Thymus (tissue), 11 donors: ENCODE data around the gene MTMR1. TPM values are rescaled to one million over a fixed set of nuclear protein-coding genes. Genes with fewer than 3 reads are reported as not detected.

ENCODE experiments used
- DNase-seq, 9 donors: peaks; one replicate each; pipeline ENCODE4 v3.0.0-alpha.2; 2013; ENCODE audit warnings: low spot score in 9 of 9, low read depth in 6 of 9, missing footprints in 1 of 9
- H3K27ac ChIP-seq, 2 donors: one replicate each; pipeline ENCODE4 v1.5.1; 2013; ENCODE audit warnings: control low read depth in 1 of 2, low read depth in 1 of 2, low read length in 1 of 2, mild to moderate bottlenecking in 1 of 2, moderate library complexity in 1 of 2
- H3K27me3 ChIP-seq, 2 donors: one replicate each; pipeline ENCODE4 v1.5.1; 2013; ENCODE audit warnings: low read length in 1 of 2; ENCODE audit not compliant: control insufficient read depth in 2 of 2, insufficient read depth in 1 of 2
- H3K36me3 ChIP-seq, 2 donors: one replicate each; pipeline ENCODE4 v1.5.1; 2013; ENCODE audit warnings: low read length in 1 of 2, mild to moderate bottlenecking in 1 of 2, moderate library complexity in 1 of 2; ENCODE audit not compliant: control insufficient read depth in 2 of 2, insufficient read depth in 2 of 2
- H3K4me1 ChIP-seq, 2 donors: one replicate each; pipeline ENCODE4 v1.5.1; 2013; ENCODE audit warnings: low read length in 2 of 2; ENCODE audit not compliant: control insufficient read depth in 2 of 2, insufficient read depth in 2 of 2
- H3K4me3 ChIP-seq, 2 donors: one replicate each; pipeline ENCODE4 v1.5.1; 2013; ENCODE audit warnings: low read length in 2 of 2, control low read depth in 1 of 2, mild to moderate bottlenecking in 1 of 2
- H3K9me3 ChIP-seq, 2 donors: one replicate each; pipeline ENCODE4 v1.5.1; 2013; ENCODE audit warnings: low read length in 1 of 2, mild to moderate bottlenecking in 1 of 2; ENCODE audit not compliant: control insufficient read depth in 2 of 2, insufficient read depth in 1 of 2
- WGBS: extraction: QIAGEN DNeasy Blood & Tissue Kit; methylation state at CpG from one replicate; pipeline ENCODE4 v1.1.7; 2013; 5-methylcytosine and 5-hydroxymethylcytosine counted together
- polyA plus RNA-seq: library from polyadenylated mRNA; stranded (reverse); fragments of 200-250 nt; gene quantifications from one replicate; pipeline ENCODE4 v1.2.3, GENCODE V29; 2013
- total RNA-seq: library from RNA; stranded (reverse); fragments of 120-200 nt; gene quantifications from one replicate; pipeline ENCODE4 v1.2.4, GENCODE V29; 2013
- donor health status: healthy.

Gene MTMR1
- total and polyA plus RNA-seq, 2 donors = 23.1 to 34.5 TPM

DNA sequence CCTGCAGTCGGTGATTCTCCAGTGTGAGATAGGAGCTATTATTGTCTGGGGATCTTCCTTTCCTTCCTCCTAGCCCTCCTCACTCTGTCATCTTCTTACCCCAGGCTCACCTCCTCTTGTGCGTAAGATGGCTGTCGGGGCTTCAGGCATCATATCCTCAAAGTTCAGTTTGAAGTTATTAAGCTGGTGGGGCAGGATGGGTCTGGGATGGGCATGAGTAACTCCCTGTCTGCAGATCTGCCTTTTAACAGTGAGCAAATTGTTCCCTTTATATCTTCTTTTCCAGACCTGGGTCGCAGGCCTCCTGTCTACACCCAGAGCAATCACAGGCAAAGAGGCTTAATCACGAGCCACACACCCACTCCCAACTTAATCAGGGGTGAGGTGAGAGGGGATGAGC is 900 bp upstream of the MTMR1 start:
- Histone ChIP-seq H3K27me3 (no peaks in the 10 kb centered on the region), H3K36me3 (no peaks in the 10 kb centered on the region), H3K9me3 (peaks cover 0 to 4% of the 10 kb centered on the region in 2 donors), H3K4me1 (peaks cover 7 to 40% of the 10 kb centered on the region in 2 donors), H3K4me3 (peak overlapping the region; percentile 56 to 73), H3K27ac (peak overlapping the region; percentile 91 to 97)
- 35% methylated on average over 5 of the region's 5 CpGs for WGBS
- no peak for DNase-seq

DNA sequence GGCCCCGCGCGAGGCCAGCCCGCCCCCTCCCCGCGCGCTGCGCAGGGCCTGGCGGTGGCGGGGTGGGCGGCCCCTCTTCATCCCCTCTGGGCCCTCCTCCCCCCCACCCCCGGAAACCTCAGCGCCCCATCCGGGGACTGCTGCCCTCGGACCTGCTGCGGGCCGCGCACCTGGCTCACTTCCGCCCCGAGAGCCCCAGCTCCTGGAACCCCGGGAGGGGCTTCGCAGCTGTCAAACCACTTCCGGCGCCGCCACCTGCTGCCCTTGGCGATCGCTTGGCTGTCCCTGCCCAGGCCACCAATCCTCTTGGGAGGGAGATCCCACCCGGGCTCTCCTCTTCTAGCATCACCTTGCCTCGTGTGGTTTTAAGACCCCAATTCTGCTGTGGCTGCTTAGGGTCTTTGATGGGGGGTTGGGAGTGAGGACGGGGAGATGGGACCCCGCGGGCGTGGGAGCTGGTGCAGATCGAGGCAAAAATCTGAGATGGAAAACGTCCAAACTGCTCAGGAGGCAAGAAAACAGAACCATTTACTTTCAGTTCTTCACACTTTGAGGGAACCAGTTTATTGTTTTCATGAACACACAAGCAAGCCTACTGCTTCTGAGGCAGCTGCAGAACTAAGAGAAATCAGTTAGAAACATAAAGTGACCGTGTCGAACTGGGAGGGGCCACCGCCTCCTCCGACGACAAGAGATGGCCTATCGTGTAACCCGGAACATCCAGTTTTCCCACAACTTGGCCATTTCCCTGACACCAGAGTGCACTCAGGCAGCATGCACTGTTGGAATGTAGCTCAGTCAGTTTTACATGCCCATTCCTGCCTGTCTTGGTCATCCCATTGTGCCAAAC is 754 bp downstream of the MTMR1 start:
- H3K27me3 ChIP-seq = no peaks in the 10 kb centered on the region
- peak overlapping the region; percentile 97 for H3K27ac ChIP-seq
- peak in 7 of 9 donors; percentile 59 to 88 (median 71) for DNase-seq
- peak overlapping the region; percentile 64 to 73 for H3K4me3 ChIP-seq
- under 1% methylated on average over 40 of the region's 42 CpGs for whole genome bisulfite sequencing
- H3K36me3 ChIP-seq = no peaks in the 10 kb centered on the region
- peaks cover 0 to 4% of the 10 kb centered on the region in 2 donors for H3K9me3 ChIP-seq
- peaks cover 12 to 47% of the 10 kb centered on the region in 2 donors for H3K4me1 ChIP-seq

DNA sequence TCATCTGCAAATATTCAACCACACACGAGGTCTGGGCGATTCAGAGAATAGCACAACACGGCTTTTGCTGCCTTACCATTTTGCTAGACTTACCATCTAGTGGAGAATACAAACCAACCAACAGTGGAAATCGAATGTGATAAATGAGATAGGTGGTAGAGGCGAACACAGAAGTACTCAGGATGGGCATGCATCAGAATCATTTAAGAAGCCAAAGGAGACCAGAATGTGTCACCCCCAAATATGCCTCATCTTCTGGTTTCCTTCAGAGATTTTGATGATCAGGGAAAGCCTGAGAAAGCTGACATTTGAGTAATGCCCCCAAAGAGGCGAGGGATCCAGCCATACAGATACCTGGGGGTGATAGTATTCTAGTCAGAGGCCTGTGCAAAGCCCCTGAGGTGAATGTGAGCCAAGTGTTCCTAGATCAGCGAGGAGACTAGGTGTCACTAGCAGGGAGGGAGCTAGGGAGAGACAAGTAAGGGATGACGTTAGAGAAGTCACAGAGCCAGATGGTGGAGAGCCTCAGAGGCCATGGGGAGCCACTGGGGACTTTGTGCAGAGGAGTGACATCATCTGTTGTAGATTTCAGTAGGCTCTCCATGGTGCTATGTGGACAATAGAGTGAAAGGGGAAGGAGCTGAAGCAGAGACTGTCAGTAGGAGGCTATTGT is 1.7 kb downstream of the MTMR1 start:
- Histone ChIP-seq H3K36me3 (no peaks in the 10 kb centered on the region), H3K9me3 (peaks cover 0 to 4% of the 10 kb centered on the region in 2 donors), H3K4me1 (peaks cover 12 to 47% of the 10 kb centered on the region in 2 donors), H3K27me3 (no peaks in the 10 kb centered on the region), H3K27ac (peak overlapping the region; percentile 97), H3K4me3 (peak overlapping the region; percentile 64 to 73)
- WGBS = 54% methylated on average over 8 of the region's 8 CpGs
- peak in 2 of 9 donors; percentile 18 to 52 for DNase-seq

DNA sequence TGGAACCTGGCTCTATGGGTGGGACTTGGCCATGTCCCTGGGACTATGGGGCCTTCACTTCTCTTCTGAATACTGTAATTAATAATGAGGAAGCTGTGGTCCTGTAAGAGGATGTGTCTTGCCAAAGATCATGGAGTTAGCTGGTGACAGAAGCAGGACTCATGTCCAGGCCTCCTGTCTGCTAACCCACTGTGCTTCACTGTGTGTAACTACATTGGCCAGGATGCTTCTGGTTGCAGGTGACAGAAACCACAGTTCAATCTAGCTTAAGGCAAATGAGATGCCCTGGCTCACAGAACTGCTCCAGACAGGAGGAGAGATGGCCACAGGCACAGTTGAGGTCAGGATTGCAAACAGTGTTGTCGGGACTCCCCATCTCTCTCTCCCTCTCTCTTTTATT is 3.1 kb downstream of the MTMR1 start:
- H3K27me3 ChIP-seq = no peaks in the 10 kb centered on the region
- DNase-seq = peak in 1 of 9 donors; percentile 26
- peaks cover 0 to 2% of the 10 kb centered on the region in 2 donors for H3K36me3 ChIP-seq
- peak overlapping the region in 1 of 2 donors; percentile 32 for H3K4me3 ChIP-seq
- WGBS = 4% methylated on average over 1 of the region's 1 CpG
- H3K9me3 ChIP-seq = no peaks in the 10 kb centered on the region
- H3K27ac ChIP-seq = peak overlapping the region; percentile 64 to 97
- peaks cover 12 to 47% of the 10 kb centered on the region in 2 donors for H3K4me1 ChIP-seq

DNA sequence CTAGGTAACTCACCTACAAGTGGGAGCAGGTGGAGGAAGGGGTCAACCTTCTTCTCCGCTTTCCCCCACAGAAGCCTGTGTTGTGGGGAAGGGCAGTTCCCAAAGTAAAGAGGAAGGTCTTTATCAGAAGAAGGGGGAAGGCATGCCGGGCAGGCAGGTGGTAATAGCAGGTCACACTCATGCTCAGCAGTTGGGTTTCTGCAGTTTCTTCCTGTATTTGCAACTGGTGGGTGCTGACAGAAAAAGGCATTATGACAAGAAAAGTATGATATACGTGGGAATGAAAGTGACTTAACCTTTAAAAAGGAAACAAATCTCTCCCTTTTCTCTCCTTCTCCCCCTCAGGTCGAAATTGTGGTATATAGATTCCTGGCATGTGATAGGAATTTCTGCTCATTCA is 3.7 kb downstream of the MTMR1 start:
- WGBS = 6% methylated on average over 4 of the region's 4 CpGs
- no peaks in the 10 kb centered on the region for H3K9me3 ChIP-seq
- peak in 2 of 9 donors; percentile 30 to 45 for DNase-seq
- H3K4me1 ChIP-seq = peaks cover 10 to 45% of the 10 kb centered on the region in 2 donors
- H3K27ac ChIP-seq = peak overlapping the region; percentile 64 to 97
- H3K36me3 ChIP-seq = peaks cover 0 to 4% of the 10 kb centered on the region in 2 donors
- H3K27me3 ChIP-seq = no peaks in the 10 kb centered on the region
- H3K4me3 ChIP-seq = peak overlapping the region in 1 of 2 donors; percentile 32

DNA sequence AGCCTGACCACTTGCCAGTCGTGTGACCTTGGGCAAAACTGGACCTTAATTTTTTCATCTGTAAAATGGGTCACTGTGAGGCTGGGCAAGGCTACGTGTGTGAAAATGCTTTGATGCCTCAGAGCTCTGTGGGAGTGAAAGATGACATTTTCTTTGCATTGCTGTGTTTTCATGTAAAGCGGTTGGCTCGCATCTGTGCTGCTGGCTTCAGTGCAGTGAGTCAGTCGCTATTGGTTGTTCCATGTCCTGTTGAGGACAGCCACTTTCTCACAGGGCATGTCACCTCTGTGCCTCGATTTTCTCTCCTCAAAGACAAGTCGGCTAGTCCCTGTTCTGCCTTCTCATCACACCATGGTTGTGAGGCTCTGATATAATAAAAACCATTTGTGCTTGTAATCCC is 4.4 kb downstream of the MTMR1 start:
- Histone ChIP-seq H3K27me3 (no peaks in the 10 kb centered on the region), H3K27ac (peak overlapping the region; percentile 5 to 97), H3K9me3 (no peaks in the 10 kb centered on the region), H3K36me3 (peaks cover 0 to 4% of the 10 kb centered on the region in 2 donors), H3K4me3 (no peak overlapping the region), H3K4me1 (peaks cover 7 to 37% of the 10 kb centered on the region in 2 donors)
- WGBS = 76% methylated on average over 7 of the region's 7 CpGs
- DNase-seq = no peak

DNA sequence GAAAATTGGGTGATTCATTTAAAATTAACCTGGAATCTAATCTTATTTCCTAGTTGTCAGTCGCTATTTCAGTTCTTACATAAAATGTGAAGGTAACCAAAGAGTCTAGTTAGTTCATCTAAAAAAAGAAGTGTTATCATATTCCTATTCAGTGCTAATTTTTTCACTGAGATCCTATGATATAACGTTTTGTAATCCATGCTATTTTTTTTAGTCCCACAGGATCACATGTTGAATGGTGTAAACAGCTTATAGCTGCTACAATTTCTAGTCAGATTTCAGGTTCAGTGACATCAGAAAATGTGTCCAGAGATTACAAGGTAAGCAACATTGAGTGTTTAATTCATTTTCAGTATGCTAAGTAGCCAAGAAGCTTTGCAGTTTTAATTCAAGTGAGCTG is 5.8 kb downstream of the MTMR1 start:
- Histone ChIP-seq H3K36me3 (peaks cover 0 to 4% of the 10 kb centered on the region in 2 donors), H3K4me3 (no peak overlapping the region)
- WGBS = 85% methylated on average over 2 of the region's 2 CpGs

DNA sequence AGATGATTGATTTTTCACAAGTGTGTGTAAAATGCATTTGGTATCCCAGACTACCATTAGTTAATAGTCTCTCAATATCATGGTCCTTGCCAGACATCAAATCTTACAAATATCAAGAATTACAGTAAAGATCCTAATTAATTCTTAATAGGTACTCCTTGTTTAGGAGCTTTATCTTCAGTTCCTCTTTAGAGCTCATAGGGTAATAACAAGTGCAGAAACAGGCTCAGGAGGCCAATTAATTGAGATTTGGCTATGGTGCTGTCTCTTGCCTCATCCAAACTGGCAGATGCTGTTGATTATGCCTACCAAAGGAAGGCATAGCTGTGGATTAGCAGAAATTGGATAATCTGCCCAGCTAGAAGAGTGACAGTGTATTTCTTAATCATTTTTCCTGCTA is 6.9 kb downstream of the MTMR1 start:
- H3K4me3 ChIP-seq = no peak overlapping the region
- peaks cover 0 to 9% of the 10 kb centered on the region in 2 donors for H3K36me3 ChIP-seq
- H3K9me3 ChIP-seq = no peaks in the 10 kb centered on the region
- no peak overlapping the region for H3K27ac ChIP-seq
- H3K4me1 ChIP-seq = peaks cover 7 to 26% of the 10 kb centered on the region in 2 donors
- no peaks in the 10 kb centered on the region for H3K27me3 ChIP-seq
- no peak for DNase-seq

More for the DNA sequence above, 5.8 kb downstream of the MTMR1 start:
- peaks cover 7 to 37% of the 10 kb centered on the region in 2 donors for H3K4me1 ChIP-seq
- H3K27ac ChIP-seq = no peak overlapping the region
- no peaks in the 10 kb centered on the region for H3K27me3 ChIP-seq
- H3K9me3 ChIP-seq = no peaks in the 10 kb centered on the region
- no peak for DNase-seq

DNA sequence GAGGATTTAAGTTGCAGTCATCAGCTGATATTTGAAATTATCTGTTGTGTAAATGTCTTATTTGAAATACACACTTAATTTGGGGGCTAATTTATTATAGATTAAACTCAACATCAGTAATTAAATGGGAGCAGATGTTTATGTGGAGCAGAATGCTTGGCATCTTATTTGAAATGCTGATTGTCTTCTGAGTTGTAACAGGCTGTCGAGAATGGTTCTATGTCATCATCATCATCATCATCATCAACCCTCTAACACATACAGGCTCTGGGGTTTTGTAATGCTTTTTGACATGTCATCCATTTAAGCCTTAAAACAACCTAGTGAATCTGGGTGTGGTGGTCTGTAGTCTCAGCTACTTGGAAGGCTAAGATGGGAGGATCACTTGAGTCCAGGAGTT is 8.2 kb downstream of the MTMR1 start:
- 100% methylated on average over 1 of the region's 1 CpG for WGBS
- Histone ChIP-seq H3K9me3 (no peaks in the 10 kb centered on the region), H3K27ac (no peak overlapping the region), H3K36me3 (peaks cover 0 to 17% of the 10 kb centered on the region in 2 donors), H3K4me3 (no peak overlapping the region), H3K4me1 (peaks cover 7 to 14% of the 10 kb centered on the region in 2 donors), H3K27me3 (no peaks in the 10 kb centered on the region)
- no peak for DNase-seq
